Sigmoid colon (tissue), 7 donors: ENCODE data around the gene ING1. TPM values are rescaled to one million over a fixed set of nuclear protein-coding genes. Genes with fewer than 3 reads are reported as not detected.

Experiments used
- DNase-seq: peaks from one replicate; pipeline ENCODE4 v3.0.0-alpha.2; 2019
- H3K27ac ChIP-seq, 4 donors: fragments of 200-600 bp; sonication (generic); one replicate each; pipeline ENCODE4 v1.5.1; 2016 to 2019; ENCODE audit warnings: mild to moderate bottlenecking in 1 of 4
- H3K27me3 ChIP-seq, 3 donors: fragments of 200-600 bp; sonication (generic); one replicate each; pipeline ENCODE4 v1.5.1; 2019; ENCODE audit warnings: mild to moderate bottlenecking in 1 of 3
- H3K36me3 ChIP-seq, 4 donors: fragments of 200-600 bp; sonication (generic); one replicate each; pipeline ENCODE4 v1.5.1; 2016 to 2019
- H3K4me1 ChIP-seq, 4 donors: fragments of 200-600 bp; sonication (generic); one replicate each; pipeline ENCODE4 v1.5.1; 2017 to 2019
- H3K4me3 ChIP-seq, 4 donors: fragments of 200-600 bp; sonication (generic); one replicate each; pipeline ENCODE4 v1.5.1; 2017 to 2019; ENCODE audit warnings: mild to moderate bottlenecking in 2 of 4, moderate library complexity in 1 of 4
- H3K9me3 ChIP-seq, 4 donors: fragments of 200-600 bp in 3 of 4; sonication (generic) in 3 of 4; one replicate each; pipeline versions ENCODE4 v1.5.1 to v1.6.1; 2013 to 2019
- CTCF ChIP-seq, 4 experiments: fragments of 450-650 bp in 3 of 4; fragments of 200-600 bp in 1 of 4; IDR thresholded peaks; one replicate each; pipeline ENCODE4 v1.5.1; 2016 to 2019; ENCODE audit warnings: antibody characterized with exemption in 4 of 4, mild to moderate bottlenecking in 3 of 4, moderate library complexity in 2 of 4
- EP300 ChIP-seq, 4 donors: sonication (generic); formaldehyde crosslinking; IDR thresholded peaks; one replicate each; pipeline ENCODE4 v1.6.1; 2017; ENCODE audit warnings: antibody characterized with exemption in 4 of 4
- POLR2A ChIP-seq, 2 donors: fragments of 450-650 bp; IDR thresholded peaks; one replicate each; pipeline ENCODE4 v1.6.1; 2016; ENCODE audit warnings: antibody characterized with exemption in 2 of 2, mild to moderate bottlenecking in 2 of 2, moderate library complexity in 2 of 2
- POLR2AphosphoS5 ChIP-seq, 4 donors: sonication (generic); formaldehyde crosslinking; IDR thresholded peaks; one replicate each; pipeline ENCODE4 v1.6.1; 2017; ENCODE audit warnings: antibody characterized with exemption in 4 of 4
- WGBS, 2 donors: extraction: QIAGEN DNeasy Blood & Tissue Kit; methylation state at CpG; one replicate each; pipeline ENCODE4 v1.1.7; 2013; 5-methylcytosine and 5-hydroxymethylcytosine counted together
- intact Hi-C: fragments of 100-400 bp; cut with DNase I; formaldehyde crosslinking; loops from one replicate; pipeline ENCODE4 v1.15.1; 2023
- polyA plus RNA-seq, 3 donors: library from polyadenylated mRNA; stranded (reverse); fragments of 200-250 nt; gene quantifications; one replicate each; pipeline ENCODE4 v1.2.3, GENCODE V29; 2013
- total RNA-seq, 4 donors: library from RNA; depleted of rRNA; stranded (reverse); fragments of >200 nt; gene quantifications; one replicate each; pipeline ENCODE4 v1.1.0, GENCODE V29; 2016
- donor health status: healthy with polysubstance abuse.
- donor health status: Bipolar disorder and iron deficiency.
- donor health status: healthy.

The ING1 gene, protein sequence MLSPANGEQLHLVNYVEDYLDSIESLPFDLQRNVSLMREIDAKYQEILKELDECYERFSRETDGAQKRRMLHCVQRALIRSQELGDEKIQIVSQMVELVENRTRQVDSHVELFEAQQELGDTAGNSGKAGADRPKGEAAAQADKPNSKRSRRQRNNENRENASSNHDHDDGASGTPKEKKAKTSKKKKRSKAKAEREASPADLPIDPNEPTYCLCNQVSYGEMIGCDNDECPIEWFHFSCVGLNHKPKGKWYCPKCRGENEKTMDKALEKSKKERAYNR
- total RNA-seq: 10 to 100 TPM; 16.8 to 24.0 (median 21.9) TPM
- 10 to 100 TPM; 11.3 to 16.2 (median 15.4) TPM for polyA plus RNA-seq

DNA sequence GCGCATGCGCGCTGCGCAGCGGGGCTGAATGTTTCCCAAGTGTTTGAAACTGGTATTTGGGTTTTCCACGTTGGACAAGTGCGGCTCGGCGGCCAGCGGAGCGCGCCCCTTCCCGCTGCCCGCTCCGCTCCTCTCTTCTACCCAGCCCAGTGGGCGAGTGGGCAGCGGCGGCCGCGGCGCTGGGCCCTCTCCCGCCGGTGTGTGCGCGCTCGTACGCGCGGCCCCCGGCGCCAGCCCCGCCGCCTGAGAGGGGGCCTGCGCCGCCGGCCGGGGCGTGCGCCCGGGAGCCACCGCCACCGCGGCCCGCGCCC, at the start of gene ING1:
TSS of gene ING1 (plus strand) at position 59 of the 311 bp plus-strand sequence. CDS start 450 bp downstream, outside the sequence.
- Histone ChIP-seq H3K27ac (peak within 1 kb of the TSS; percentile 96 to 100 (median 100)), H3K36me3 (no peaks in the 10 kb centered on the region), H3K4me3 (peak within 1 kb of the TSS; percentile 75 to 97 (median 88)), H3K9me3 (no peaks in the 10 kb centered on the region), H3K27me3 (no peaks in the 10 kb centered on the region), H3K4me1 (peaks cover 0 to 35% (median 30%) of the 10 kb centered on the region in 4 donors)
- TF ChIP-seq POLR2AphosphoS5 (IDR thresholded peaks at IDR 0.05) (peak in 2 of 4 donors; percentile 77 to 87), CTCF (IDR thresholded peaks at IDR 0.05) (no peak)
- intact Hi-C loops: loop anchor here (1.0 to 10.0 kb wide), 5 partner anchors 97 to 501 kb away; no protein-coding TSS in a partner anchor
- 1% methylated on average over 45 of the region's 45 CpGs for whole genome bisulfite sequencing, 2 donors
- no peak for DNase-seq

GRCh38 chr13:110664041-110664440, 49.5 kb upstream of the ING1 start:
- Histone ChIP-seq H3K4me3 (no peak overlapping the region), H3K27me3 (no peaks in the 10 kb centered on the region), H3K36me3 (peaks cover 6 to 73% (median 25%) of the 10 kb centered on the region in 4 donors), H3K9me3 (no peaks in the 10 kb centered on the region), H3K4me1 (no peaks in the 10 kb centered on the region), H3K27ac (peak overlapping the region in 1 of 4 donors; percentile 54)
- WGBS, 2 donors: 92 to 95% methylated on average over 7 of the region's 7 CpGs
- no peak for DNase-seq
- intact Hi-C loops: no loop called here
- TF ChIP-seq CTCF (IDR thresholded peaks at IDR 0.05) (no peak), POLR2AphosphoS5 (IDR thresholded peaks at IDR 0.05) (no peak), EP300 (IDR thresholded peaks at IDR 0.05) (no peak), POLR2A (IDR thresholded peaks at IDR 0.05) (no peak)

DNA sequence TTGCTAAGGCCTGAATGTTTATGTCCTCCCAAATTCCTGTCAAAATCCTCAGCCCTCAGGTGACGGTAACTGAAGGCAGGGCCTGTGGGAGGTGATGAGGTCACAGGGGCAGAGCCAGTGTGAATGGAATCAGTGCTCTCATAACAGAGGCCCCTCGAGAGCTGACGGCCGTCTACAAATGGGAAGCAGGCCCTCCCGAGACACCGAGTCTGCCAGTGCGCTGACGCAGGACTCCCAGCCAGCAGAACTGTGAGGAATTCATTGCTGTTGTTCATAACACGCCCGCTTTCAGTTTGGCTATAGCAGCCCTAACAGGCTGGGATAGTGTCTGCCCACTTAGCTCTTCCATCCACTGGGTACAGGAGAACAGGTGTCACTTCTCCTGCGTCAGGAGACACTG, 48.8 kb upstream of the ING1 start:
- no peak for DNase-seq
- Histone ChIP-seq H3K27ac (peak overlapping the region in 2 of 4 donors; percentile 10 to 54), H3K27me3 (no peaks in the 10 kb centered on the region), H3K4me1 (no peaks in the 10 kb centered on the region), H3K9me3 (no peaks in the 10 kb centered on the region), H3K4me3 (no peak overlapping the region), H3K36me3 (peaks cover 6 to 75% (median 27%) of the 10 kb centered on the region in 4 donors)
- TF ChIP-seq EP300 (IDR thresholded peaks at IDR 0.05) (no peak), POLR2AphosphoS5 (IDR thresholded peaks at IDR 0.05) (peak in 1 of 4 donors; percentile 3), POLR2A (IDR thresholded peaks at IDR 0.05) (no peak), CTCF (IDR thresholded peaks at IDR 0.05) (no peak)
- WGBS, 2 donors: 93 to 96% methylated on average over 11 of the region's 11 CpGs
- intact Hi-C loops: no loop called here

- intact Hi-C loops: no loop called here
- no peak for TF ChIP-seq EP300 (IDR thresholded peaks at IDR 0.05)
- no peak for TF ChIP-seq POLR2AphosphoS5 (IDR thresholded peaks at IDR 0.05)
- TF ChIP-seq CTCF (IDR thresholded peaks at IDR 0.05): no peak
- Histone ChIP-seq H3K27ac (no peak overlapping the region), H3K9me3 (no peaks in the 10 kb centered on the region), H3K4me1 (no peaks in the 10 kb centered on the region), H3K4me3 (no peak overlapping the region), H3K36me3 (peaks cover 6 to 78% (median 28%) of the 10 kb centered on the region in 4 donors), H3K27me3 (no peaks in the 10 kb centered on the region)
- WGBS, 2 donors: 83 to 84% methylated on average over 23 of the region's 23 CpGs
- no peak for DNase-seq
Measured at GRCh38 chr13:110665491-110666254, 47.8 kb upstream of the ING1 start.
